ENCODE data around the gene SMARCC2.

The SMARCC2 gene

GRCh38 chr12:56189099-56189917 is at the start of gene SMARCC2:
Gene SMARCC2 (minus strand): TSS chr12:56189483. CDS start chr12:56189461, 22 bp downstream.
- peak; percentile 93 for DNase-seq

GRCh38 chr12:56237552-56237951 is 48.3 kb upstream of the SMARCC2 start:
- DNase-seq = no peak

- DNase-seq = no peak
These were observed 47.7 kb upstream of the SMARCC2 start for GRCh38 chr12:56236985-56237384.

DNA sequence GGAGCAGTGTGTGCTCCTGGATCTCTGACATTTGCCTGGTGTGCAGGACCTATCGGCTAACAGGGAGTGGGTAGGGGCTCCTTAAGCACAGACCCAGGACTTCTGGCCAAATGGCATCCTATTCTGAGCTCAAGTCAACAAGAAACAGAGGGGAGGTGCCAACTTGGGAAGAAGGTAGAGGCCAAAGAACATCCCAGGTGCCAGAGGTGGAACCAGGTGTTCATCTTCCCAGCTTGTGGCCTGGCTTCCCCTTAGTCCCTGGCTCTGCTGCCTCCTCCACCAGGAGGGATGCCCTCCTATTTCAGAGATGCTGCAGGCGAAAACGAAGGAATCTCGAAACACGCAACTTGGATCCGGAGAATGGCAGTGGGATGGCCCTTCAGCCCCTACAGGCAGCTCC is 46.8 kb upstream of the SMARCC2 start:
- DNase-seq = no peak

- no peak for DNase-seq
These were observed 45.6 kb upstream of the SMARCC2 start for GRCh38 chr12:56234746-56235436.

DNA sequence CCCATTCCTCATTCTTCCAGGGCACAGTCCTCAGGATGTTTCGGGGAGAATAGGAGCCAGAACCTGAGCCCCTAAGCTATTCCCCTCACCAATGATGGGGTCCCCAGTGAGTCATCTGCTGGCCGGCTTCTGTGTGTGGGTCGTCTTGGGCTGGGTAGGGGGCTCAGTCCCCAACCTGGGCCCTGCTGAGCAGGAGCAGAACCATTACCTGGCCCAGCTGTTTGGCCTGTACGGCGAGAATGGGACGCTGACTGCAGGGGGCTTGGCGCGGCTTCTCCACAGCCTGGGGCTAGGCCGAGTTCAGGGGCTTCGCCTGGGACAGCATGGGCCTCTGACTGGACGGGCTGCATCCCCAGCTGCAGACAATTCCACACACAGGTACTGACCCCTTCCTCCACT is 41.9 kb upstream of the SMARCC2 start:
- no peak for DNase-seq

DNA sequence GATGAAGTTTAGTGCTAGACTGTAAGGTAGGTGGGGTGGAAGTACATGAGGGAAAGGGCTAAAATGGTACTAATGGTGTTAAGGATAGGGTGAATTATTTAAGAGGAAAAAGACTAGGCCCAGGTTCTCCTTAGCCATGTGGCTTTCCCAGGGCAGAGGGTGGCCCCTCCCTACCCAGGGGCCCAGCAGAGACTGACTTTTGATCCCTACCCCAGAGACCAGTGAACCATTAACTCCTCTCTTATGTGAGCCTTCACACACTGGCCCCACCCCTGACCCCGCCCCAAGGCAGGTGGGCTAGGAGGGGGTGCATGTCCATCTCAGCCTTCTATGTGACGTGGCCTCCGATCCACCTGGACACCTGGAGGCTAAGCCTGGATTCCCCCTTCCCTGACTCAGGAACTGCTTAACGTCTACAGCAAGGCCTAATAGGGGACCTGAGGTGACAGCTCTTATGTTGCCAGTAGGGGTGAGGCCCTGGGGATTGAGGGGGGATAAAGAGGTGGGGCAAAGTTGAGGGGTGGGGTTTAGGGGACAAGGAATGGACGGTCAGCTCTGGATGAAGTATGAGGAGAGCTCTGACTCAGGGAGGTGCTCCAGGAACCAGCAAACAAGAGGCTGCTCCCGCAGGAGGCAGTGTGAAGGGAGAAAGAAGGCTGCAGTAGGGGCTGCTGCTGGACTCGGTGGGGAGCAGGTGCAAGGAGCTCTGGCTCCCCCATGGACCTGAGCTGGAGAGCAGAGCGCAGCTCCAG is 41.3 kb upstream of the SMARCC2 start:
- no peak for DNase-seq

GRCh38 chr12:56229916-56230431 is 40.7 kb upstream of the SMARCC2 start, which contains the start of gene SLC39A5:
Gene SLC39A5 (plus strand): TSS chr12:56230051. CDS start chr12:56231275, 1,224 bp downstream.
- DNase-seq = no peak

GRCh38 chr12:56229082-56229481 is 39.8 kb upstream of the SMARCC2 start:
- DNase-seq = no peak

DNA sequence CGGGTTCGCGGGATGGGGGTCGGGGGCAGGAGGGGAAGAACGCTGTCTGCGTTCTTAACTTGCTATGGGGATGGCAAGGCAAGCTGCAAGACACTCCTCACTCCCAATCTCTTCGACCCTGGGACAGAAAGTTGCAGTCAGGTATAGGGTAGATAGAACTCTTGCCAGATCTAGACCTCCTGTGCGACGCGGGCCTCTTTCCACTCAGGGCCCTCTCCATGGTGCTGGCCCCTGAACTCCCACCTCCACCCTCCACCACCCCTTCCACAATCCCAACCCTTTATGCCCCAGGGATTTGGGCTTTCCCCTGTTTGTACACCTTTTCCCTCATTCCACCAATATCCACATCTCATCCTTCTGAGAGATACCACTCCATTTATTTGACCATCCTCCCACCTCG is 35.7 kb upstream of the SMARCC2 start:
- DNase-seq = peak; percentile 42

GRCh38 chr12:56224102-56224701 is 34.9 kb upstream of the SMARCC2 start, which contains the start of gene NABP2:
Gene NABP2 (plus strand): TSS chr12:56224342. CDS start chr12:56224857, 515 bp downstream.
- peak; percentile 99 for DNase-seq

DNA sequence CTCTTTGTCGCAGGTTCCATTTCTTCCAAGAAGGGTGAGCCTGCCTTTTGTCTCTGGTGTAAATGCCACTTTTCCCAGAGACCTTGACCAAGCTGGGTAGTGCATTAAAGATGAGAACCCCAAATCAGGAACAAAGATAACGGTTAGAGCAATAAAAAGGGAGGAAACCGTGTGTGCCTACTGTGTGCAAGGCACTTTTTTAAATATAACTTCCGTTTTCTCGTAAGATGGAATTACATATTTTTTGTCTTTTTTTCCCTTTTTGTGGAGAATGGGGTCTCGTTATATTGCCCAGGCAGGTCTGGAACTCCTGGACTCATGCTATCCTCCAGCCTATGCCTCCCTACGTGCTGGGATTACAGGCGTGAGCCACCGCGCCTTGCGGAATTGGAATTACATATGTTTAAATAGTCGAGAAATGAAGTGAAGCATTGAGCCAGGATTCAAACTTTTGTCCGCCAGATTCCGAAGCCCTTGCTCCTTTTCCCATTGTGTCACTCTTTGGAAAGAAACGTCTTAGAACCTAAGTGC is 34.4 kb upstream of the SMARCC2 start:
- DNase-seq = peak; percentile 27

GRCh38 chr12:56222531-56222895 is 33.2 kb upstream of the SMARCC2 start:
- peak; percentile 61 for DNase-seq

GRCh38 chr12:56221757-56222530 is 32.7 kb upstream of the SMARCC2 start, which contains the start of gene RNF41:
Gene RNF41 (minus strand): TSS chr12:56221922. CDS start chr12:56214047, 7,875 bp downstream.
- DNase-seq = peak; percentile 99

- peak; percentile 58 for DNase-seq
These were observed 32.0 kb upstream of the SMARCC2 start for GRCh38 chr12:56221232-56221756.

DNA sequence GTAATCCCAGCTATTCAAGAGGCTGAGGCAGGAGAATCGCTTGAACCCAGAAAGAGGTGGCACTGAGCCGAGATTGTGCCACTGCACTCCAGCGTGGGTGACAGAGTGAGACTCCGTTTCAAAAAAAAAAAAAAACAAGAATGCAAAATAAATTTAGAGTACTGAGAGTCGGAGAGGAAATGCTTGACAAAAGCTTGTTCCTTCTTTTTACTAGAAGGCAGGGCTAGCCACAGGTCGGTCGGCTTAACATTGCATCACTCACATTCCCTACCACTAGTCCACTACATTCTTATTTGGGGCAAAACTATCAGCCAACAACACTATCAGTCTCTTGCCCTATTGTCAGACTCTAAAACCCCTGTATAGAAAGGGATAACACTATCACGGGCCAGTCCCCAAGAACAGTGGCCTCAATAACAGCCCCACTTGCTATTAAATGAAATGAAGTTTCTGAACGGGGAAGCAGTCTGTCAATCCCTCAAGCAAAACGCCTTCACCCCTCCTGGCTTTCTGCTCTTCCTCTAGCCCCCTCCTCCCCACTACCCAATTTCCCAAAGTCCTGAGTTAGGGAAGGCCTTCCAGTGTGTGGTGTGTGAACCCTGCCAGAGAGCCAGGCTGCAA is 31.4 kb upstream of the SMARCC2 start:
- DNase-seq = peak; percentile 85

GRCh38 chr12:56219840-56220239 is 30.6 kb upstream of the SMARCC2 start:
- DNase-seq = no peak

- no peak for DNase-seq
These were observed 27.2 kb upstream of the SMARCC2 start for GRCh38 chr12:56216461-56216860.

GRCh38 chr12:56213878-56214277 is 24.6 kb upstream of the SMARCC2 start:
- no peak for DNase-seq

DNA sequence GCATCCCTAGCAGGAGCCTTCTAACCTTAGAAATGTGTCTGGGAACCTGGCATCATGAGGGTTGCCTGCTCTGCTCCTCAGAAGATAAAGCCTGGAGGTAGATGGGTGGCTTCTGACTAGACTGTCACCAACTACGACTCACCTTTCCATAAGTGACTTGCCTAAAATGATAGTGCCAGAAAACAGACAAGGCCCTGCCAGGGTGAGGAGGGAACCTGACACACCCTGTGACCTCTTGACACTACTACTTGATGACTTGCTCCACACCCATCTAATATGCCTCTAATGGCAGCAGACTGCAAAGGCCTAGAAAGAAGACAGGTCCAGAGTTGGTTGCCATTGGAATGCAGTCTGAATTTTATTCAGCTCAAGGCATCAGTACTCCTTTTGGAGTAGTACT is 23.1 kb upstream of the SMARCC2 start:
- peak; percentile 47 for DNase-seq

DNA sequence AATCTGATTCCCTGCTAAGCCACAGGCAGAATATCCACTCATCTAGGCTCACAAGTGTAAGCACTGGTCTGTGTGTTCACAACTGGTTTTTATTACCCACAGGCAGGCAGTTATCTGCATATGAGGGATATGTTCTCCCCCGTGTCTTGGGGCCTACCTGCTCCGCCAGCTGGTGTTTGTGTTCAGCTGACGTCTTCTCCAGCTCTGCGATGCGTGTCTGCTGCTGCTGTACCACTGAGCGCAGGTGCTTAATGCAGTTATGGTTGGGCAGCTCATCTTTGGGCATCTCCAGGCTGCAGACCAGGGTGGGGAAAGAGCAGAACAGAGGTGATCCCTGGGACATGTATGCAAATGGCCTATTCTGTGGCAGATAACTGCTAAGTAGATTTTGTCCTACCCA is 18.7 kb upstream of the SMARCC2 start:
- no peak for DNase-seq
